Neural progenitor cell (in vitro differentiated cells): Measurements from ENCODE around the gene TM9SF3.

Experiments
- EZH2phosphoT487 ChIP-seq: fragments of 200-600 bp; sonication (generic); IDR thresholded peaks from 2 replicates; pipeline ENCODE4 v1.6.1; 2017; ENCODE audit warnings: antibody characterized with exemption
- TF ChIP-seq, protein P1 (sequence below): fragments of 200-600 bp; sonication (generic); IDR thresholded peaks from 2 replicates; pipeline ENCODE4 v1.5.1; 2017; ENCODE audit warnings: antibody characterized with exemption, mild to moderate bottlenecking

DNA sequence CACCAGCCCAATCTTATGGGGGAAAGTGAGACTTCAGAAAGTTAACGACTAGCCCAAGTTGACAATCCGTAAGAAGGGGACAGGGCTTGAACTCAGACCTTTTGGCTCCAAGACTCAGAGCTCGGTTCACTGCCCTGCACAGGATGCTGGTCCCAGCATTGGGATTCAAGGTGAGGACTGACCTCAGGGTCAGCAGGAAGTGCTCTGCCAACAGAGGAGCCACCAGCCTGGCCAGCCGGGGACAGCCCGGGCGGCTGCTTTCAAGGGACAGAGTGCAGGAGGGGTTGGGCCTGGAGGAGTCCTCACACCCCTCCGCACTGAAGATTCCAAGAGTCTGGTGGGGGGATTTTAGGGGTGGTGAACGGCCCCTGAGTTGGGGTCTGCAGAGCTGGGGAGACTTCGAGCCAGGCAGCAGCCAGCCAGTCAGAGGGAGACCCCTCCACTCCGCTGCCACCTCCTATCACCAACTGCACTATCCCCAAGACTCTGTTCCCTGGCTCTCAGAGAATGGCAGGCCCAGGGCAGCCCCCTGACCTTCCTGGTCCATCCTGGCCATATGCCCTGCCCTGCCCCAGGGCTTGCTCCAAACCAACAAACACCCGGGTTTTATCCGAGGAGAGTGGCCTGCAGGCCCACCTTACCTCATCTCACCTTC is 92.8 kb downstream of the TM9SF3 start:
- TF ChIP-seq, protein P1, sequence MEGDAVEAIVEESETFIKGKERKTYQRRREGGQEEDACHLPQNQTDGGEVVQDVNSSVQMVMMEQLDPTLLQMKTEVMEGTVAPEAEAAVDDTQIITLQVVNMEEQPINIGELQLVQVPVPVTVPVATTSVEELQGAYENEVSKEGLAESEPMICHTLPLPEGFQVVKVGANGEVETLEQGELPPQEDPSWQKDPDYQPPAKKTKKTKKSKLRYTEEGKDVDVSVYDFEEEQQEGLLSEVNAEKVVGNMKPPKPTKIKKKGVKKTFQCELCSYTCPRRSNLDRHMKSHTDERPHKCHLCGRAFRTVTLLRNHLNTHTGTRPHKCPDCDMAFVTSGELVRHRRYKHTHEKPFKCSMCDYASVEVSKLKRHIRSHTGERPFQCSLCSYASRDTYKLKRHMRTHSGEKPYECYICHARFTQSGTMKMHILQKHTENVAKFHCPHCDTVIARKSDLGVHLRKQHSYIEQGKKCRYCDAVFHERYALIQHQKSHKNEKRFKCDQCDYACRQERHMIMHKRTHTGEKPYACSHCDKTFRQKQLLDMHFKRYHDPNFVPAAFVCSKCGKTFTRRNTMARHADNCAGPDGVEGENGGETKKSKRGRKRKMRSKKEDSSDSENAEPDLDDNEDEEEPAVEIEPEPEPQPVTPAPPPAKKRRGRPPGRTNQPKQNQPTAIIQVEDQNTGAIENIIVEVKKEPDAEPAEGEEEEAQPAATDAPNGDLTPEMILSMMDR = no peak
- TF ChIP-seq EZH2phosphoT487 = no peak
